Measurements from ENCODE around the gene NDUFS1. TPM values are rescaled to one million over a fixed set of nuclear protein-coding genes. Genes with fewer than 3 reads are reported as not detected.
A peak's percentile ranks its signal among the peaks of the same experiment; 100 is the strongest.

NDUFS1 gene
- total and polyA plus RNA-seq, 12 donors = 15.1 to 241 (median 175) TPM

GRCh38 chr2:206088248-206088647 lies 71.0 kb downstream of the NDUFS1 start:
- DNase-seq = no peak
- intact Hi-C loops (cut with DNase I) = loop anchor here in 1 of 2 donors (10.0 kb wide), 1 partner anchor 63 kb away; no protein-coding TSS in a partner anchor
- Histone ChIP-seq H3K27me3 (no peaks in the 10 kb centered on the region), H3K9me3 (replicated peaks in 1 of 3) (no peaks in the 10 kb centered on the region), H3K36me3 (replicated peaks in 1 of 2) (peaks cover 0 to 4% of the 10 kb centered on the region in 2 donors), H3K27ac (no peak overlapping the region), H3K4me1 (replicated peaks in 1 of 2) (peaks cover 4 to 26% of the 10 kb centered on the region in 2 donors), H3K4me3 (no peak overlapping the region)
- TF ChIP-seq CTCF (IDR thresholded peaks at IDR 0.05) (no peak), POLR2A (IDR thresholded peaks at IDR 0.05) (no peak)

GRCh38 chr2:206086716-206087350 lies 72.4 kb downstream of the NDUFS1 start:
- WGBS, 4 donors = 1 to 5% (median 1%) methylated on average over 4 of the region's 4 CpGs
- no peak for DNase-seq
- intact Hi-C loops (cut with DNase I) = loop anchor here in 1 of 2 donors (10.0 kb wide), 1 partner anchor 62 kb away; no protein-coding TSS in a partner anchor

GRCh38 chr2:206085742-206086445 lies 73.3 kb downstream of the NDUFS1 start, which contains the start of gene INO80D:
Gene INO80D (minus strand): TSS chr2:206086174. CDS start chr2:206063016, 23,158 bp downstream.
- H3K27ac ChIP-seq = peak within 1 kb of the TSS; percentile 87 to 100 (median 98)
- H3K36me3 ChIP-seq (replicated peaks in 1 of 2) = peaks cover 0 to 4% of the 10 kb centered on the region in 2 donors
- H3K4me3 ChIP-seq = peak within 1 kb of the TSS; percentile 75 to 91 (median 88)
- DNase-seq = peak; percentile 70 to 90 (median 82)
- H3K9me3 ChIP-seq (replicated peaks in 1 of 3) = no peaks in the 10 kb centered on the region
- peaks cover 4 to 36% of the 10 kb centered on the region in 2 donors for H3K4me1 ChIP-seq (replicated peaks in 1 of 2)
- H3K27me3 ChIP-seq = no peaks in the 10 kb centered on the region
- WGBS, 4 donors = 0 to 1% (median 0%) methylated on average over 36 to 39 of the region's 39 CpGs
- intact Hi-C loops (cut with DNase I) = loop anchor here in 1 of 2 donors (10.0 kb wide), 1 partner anchor 61 kb away; no protein-coding TSS in a partner anchor
- TF ChIP-seq CTCF (IDR thresholded peaks at IDR 0.05) (peak in 5 of 6 experiments; percentile 48 to 67 (median 53)), POLR2A (IDR thresholded peaks at IDR 0.05) (peak; percentile 51 to 84)

More at GRCh38 chr2:206086716-206087350, 72.4 kb downstream of the NDUFS1 start:
- TF ChIP-seq CTCF (IDR thresholded peaks at IDR 0.05) = no peak
- no peak for TF ChIP-seq POLR2A (IDR thresholded peaks at IDR 0.05)
- H3K27me3 ChIP-seq = no peaks in the 10 kb centered on the region
- no peaks in the 10 kb centered on the region for H3K9me3 ChIP-seq (replicated peaks in 1 of 3)
- H3K4me1 ChIP-seq (replicated peaks in 1 of 2) = peaks cover 4 to 31% of the 10 kb centered on the region in 2 donors
- H3K27ac ChIP-seq = peak overlapping the region; percentile 47 to 100 (median 98)
- H3K36me3 ChIP-seq (replicated peaks in 1 of 2) = peaks cover 0 to 4% of the 10 kb centered on the region in 2 donors
- H3K4me3 ChIP-seq = peak overlapping the region in 2 of 4 donors; percentile 90 to 91
